ENCODE data around the gene NCBP3.

NCBP3 gene

GRCh38 chr17:3812771-3813170 lies 33.3 kb downstream of the NCBP3 start:
- TF ChIP-seq TAF1 (IDR thresholded peaks at IDR 0.05; ENCODE audit: borderline replicate concordance, insufficient read depth, low read length), result no peak
- no peak for TF ChIP-seq FOXP2 (optimal IDR thresholded peaks at IDR 0.05; ENCODE audit: borderline replicate concordance, extremely low read depth, extremely low read length, insufficient read depth)
- no peak for TF ChIP-seq REST (IDR thresholded peaks at IDR 0.05; ENCODE audit: insufficient read depth in 1 of 2, low read depth in 2 of 2, low read length in 2 of 2)
- no peak for TF ChIP-seq SIN3A (IDR thresholded peaks at IDR 0.05; ENCODE audit: borderline replicate concordance, insufficient read depth, low read length)
- no peak for TF ChIP-seq POLR2AphosphoS5 (IDR thresholded peaks at IDR 0.05; ENCODE audit: low read depth, low read length)

DNA sequence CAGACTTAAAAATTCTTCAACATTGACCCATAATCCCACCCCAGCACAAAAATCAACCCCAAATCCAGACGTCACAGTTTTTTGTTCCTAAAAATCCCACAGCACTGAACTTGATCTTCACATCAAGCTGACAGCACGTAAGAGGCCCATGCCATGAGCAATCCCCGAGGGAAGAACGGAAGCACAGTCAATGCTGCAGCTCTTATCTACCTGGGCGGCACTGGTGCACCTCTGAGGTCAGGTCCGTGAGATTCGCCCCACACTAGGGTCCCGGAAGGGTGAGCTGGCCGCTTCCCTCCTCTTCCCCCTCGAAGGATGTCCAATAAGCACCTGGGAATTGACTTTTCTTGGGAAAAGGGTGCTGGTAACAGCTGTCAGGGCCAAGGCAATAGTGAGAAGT lies 33.8 kb downstream of the NCBP3 start:
- no peak for TF ChIP-seq SIN3A (IDR thresholded peaks at IDR 0.05; ENCODE audit: borderline replicate concordance, insufficient read depth, low read length)
- TF ChIP-seq POLR2AphosphoS5 (IDR thresholded peaks at IDR 0.05; ENCODE audit: low read depth, low read length), result no peak
- TF ChIP-seq REST (IDR thresholded peaks at IDR 0.05; ENCODE audit: insufficient read depth in 1 of 2, low read depth in 2 of 2, low read length in 2 of 2), result no peak
- TF ChIP-seq TAF1 (IDR thresholded peaks at IDR 0.05; ENCODE audit: borderline replicate concordance, insufficient read depth, low read length), result no peak
- no peak for TF ChIP-seq FOXP2 (optimal IDR thresholded peaks at IDR 0.05; ENCODE audit: borderline replicate concordance, extremely low read depth, extremely low read length, insufficient read depth)

DNA sequence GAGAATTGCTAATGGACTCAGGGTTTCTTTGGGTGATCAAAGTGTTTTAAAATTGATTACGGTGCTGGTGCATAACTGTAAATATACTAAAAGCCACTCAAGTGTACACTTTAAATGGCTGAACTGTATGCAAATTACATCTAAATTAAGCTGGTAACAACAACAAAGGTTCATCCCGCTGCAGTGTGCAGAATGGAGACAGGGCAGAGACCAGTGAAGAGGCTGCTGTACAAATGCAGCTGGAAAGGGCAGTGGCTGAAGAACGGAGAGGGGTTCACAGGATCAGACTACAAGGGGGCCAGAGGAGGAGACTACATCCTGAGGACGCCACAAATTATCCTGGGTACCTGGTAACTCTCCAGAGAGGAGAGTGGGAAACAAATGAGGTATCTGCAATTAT lies 36.0 kb downstream of the NCBP3 start:
- TF ChIP-seq POLR2AphosphoS5 (IDR thresholded peaks at IDR 0.05; ENCODE audit: low read depth, low read length) (no peak), TAF1 (IDR thresholded peaks at IDR 0.05; ENCODE audit: borderline replicate concordance, insufficient read depth, low read length) (no peak), REST (IDR thresholded peaks at IDR 0.05; ENCODE audit: insufficient read depth in 1 of 2, low read depth in 2 of 2, low read length in 2 of 2) (no peak), SIN3A (IDR thresholded peaks at IDR 0.05; ENCODE audit: borderline replicate concordance, insufficient read depth, low read length) (no peak), FOXP2 (optimal IDR thresholded peaks at IDR 0.05; ENCODE audit: borderline replicate concordance, extremely low read depth, extremely low read length, insufficient read depth) (no peak)

DNA sequence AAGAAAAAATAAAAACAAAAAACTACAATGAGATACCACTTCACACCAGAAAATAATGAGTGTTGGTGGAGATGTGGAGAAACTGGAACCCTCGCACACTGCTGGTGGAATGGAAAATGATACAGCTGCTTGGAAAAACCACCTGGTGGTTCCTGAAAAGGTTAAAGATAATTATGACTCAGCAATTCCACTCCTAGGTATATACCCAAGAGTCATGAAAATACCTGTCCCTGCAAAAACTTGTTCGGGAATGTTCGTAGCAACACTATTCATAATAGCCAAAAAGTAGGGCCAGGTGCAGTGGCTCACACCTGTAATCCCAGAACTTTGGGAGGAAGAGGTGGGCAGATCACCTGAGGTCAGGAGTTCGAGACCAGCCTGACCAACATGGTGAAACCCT lies 36.9 kb downstream of the NCBP3 start:
- TF ChIP-seq TAF1 (IDR thresholded peaks at IDR 0.05; ENCODE audit: borderline replicate concordance, insufficient read depth, low read length) (no peak), POLR2AphosphoS5 (IDR thresholded peaks at IDR 0.05; ENCODE audit: low read depth, low read length) (no peak), FOXP2 (optimal IDR thresholded peaks at IDR 0.05; ENCODE audit: borderline replicate concordance, extremely low read depth, extremely low read length, insufficient read depth) (no peak), SIN3A (IDR thresholded peaks at IDR 0.05; ENCODE audit: borderline replicate concordance, insufficient read depth, low read length) (no peak), REST (IDR thresholded peaks at IDR 0.05; ENCODE audit: insufficient read depth in 1 of 2, low read depth in 2 of 2, low read length in 2 of 2) (no peak)

GRCh38 chr17:3808701-3809100 lies 37.3 kb downstream of the NCBP3 start:
- TF ChIP-seq SIN3A (IDR thresholded peaks at IDR 0.05; ENCODE audit: borderline replicate concordance, insufficient read depth, low read length), result no peak
- TF ChIP-seq TAF1 (IDR thresholded peaks at IDR 0.05; ENCODE audit: borderline replicate concordance, insufficient read depth, low read length), result no peak
- no peak for TF ChIP-seq FOXP2 (optimal IDR thresholded peaks at IDR 0.05; ENCODE audit: borderline replicate concordance, extremely low read depth, extremely low read length, insufficient read depth)
- no peak for TF ChIP-seq POLR2AphosphoS5 (IDR thresholded peaks at IDR 0.05; ENCODE audit: low read depth, low read length)
- TF ChIP-seq REST (IDR thresholded peaks at IDR 0.05; ENCODE audit: insufficient read depth in 1 of 2, low read depth in 2 of 2, low read length in 2 of 2), result no peak

Measured in PFSK-1 (cell line).